DMS153 treated with DMSO at 0.1 percent for 48 hours (cell line): ENCODE measurements around the gene WDR72.

Experiments
- DNase-seq: peaks from one replicate; lab custom pipeline; 2025; ENCODE audit not compliant: unreplicated experiment; lab: John Stamatoyannopoulos, UW

Gene WDR72

DNA sequence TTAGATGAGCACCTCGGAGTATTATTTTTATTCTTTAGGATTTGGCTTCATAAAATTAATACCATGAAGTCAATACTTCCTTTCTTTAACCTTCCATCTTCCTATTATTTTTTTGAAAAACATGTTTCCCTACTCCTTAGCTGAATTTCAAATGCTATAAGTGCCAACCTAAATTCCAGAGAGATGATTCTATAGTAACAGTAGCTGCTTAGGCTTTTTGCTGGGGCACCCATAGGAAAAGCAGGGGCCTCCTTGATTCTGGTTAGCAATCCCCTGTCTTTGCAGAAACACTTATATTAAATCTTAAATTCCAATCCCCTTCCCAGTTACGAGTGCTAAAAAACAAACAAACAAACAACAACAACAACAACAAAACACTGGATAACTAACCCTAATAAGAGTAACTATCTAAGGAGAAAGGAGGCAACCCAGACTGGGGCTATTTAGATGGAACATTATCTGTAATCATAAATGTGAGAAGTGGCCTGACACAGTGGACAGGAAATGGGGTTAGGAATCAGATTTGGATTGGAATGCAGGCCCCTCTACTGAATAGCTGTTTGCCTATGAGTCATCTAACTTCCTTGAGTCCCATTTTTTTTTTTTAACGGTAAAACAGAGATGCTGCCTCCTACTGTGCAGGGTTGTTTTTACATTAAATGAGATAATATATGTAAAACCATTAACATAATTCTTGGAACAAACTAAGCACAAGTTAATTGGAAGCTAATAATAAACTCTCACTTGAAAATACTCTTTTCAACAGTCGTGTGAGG, 148.1 kb downstream of the WDR72 start:
- no peak for DNase-seq

- DNase-seq = no peak
These were observed 168.4 kb downstream of the WDR72 start for GRCh38 chr15:53591041-53591440.

DNA sequence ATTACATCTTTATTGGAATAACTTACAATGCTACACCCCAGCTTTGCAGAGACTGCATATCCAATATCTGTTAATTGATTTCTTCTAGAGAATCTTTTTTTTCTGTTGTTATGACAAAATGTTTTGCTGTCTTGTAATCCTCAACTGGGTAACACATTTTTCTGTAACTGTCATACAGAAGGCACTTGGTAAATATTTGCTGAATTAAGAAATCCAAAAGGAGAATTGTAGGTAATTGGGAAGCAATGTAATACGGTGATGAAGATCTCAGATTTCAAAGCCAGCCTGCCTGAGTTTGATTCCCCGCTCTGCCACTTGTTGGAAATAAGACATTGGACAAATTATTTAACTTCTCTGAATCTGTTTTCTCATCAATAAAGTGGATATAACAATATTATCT, 169.1 kb downstream of the WDR72 start:
- no peak for DNase-seq

GRCh38 chr15:53589520-53590057, 169.9 kb downstream of the WDR72 start:
- DNase-seq = no peak

DNA sequence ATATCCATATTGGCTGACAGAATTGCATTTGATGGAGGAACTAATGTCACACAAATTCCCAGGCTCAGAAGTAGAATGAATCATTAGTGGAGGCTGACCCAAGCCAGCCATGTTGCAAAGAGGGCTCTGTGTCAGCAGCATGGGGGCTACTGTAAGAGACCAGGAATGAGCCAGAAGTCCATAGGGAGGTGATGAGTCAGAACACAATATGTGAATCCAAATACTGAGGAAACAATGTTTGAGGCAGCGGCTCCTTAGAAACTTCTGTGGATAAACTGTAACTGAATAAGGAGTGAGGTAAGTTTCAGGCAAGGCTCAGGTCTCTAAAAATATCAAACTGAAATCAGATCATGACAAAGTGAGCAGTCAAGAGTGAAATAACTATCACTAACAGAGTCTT, 170.7 kb downstream of the WDR72 start:
- DNase-seq = no peak

- no peak for DNase-seq
These were observed 172.7 kb downstream of the WDR72 start for GRCh38 chr15:53586799-53587198.

DNA sequence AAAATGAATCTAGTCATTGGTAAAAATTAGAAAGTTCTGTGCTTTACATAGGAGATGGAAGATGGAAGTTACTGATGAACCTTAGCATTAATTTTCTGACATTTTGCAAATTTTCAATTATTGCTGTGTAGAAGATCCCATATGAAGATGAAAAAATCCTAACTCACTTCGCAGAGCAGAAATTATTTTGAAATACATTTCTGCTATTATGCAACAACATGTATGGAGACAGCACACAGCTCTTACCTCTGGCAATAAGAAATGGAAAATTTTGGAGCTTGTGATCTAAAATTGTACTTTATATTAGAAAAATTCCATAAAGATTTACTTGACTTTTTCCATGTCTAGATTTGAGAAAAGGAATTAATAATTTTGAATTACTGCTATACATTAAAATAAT, 177.9 kb downstream of the WDR72 start:
- DNase-seq = no peak

GRCh38 chr15:53580366-53580765, 179.1 kb downstream of the WDR72 start:
- no peak for DNase-seq

DNA sequence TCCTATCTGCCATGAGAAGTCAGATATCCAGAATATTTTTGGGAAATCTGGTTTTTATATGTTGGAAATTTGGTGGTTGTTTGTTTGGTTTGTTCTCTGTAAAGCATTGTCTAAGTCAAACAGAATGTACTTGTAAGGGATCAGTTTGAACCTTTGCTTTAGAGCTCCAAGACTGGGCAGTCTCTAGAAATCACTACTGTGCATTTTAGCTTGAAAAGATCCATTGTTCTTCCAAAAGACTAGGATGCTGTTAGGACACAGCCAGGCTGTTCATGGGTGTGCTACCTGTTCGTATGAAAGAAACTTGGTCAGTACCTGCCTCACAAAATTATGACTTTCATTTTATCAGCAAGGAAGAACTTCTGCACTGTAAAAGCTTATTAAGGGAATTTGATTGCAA, 182.6 kb downstream of the WDR72 start:
- no peak for DNase-seq

GRCh38 chr15:53573091-53573490, 186.4 kb downstream of the WDR72 start:
- no peak for DNase-seq

DNA sequence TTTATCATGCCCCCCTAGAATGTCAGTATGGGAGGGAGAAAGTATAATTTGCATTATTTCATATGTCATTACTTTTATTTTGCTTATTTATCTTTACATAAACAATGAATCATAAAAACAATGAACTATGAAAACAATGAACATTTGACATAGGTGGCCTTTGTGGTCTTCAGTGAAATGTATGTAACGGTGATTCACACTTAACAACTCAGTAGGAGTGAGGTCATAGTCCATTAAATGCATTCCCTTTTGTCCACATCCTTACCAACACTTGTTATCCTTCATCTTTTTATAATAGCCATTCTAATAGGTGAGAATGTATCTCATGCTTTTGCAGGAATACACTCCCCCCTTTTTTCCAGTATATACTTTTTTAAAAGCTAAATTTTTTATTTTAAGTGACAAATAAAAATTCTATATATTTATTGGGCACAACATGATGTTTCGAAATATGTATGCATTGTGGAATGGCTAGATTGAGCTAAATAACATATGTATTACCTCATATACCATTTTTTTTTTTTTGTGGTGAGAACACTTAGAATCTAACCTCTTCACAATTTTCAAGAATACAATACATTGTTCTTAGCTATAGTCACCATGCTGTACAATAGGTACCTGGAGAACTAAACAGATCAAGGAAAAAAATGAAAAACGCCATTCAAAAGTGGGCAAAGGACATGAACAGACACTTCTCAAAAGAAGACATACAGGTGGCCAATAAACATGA, 189.5 kb downstream of the WDR72 start:
- DNase-seq = no peak

GRCh38 chr15:53566912-53567311, 192.6 kb downstream of the WDR72 start:
- no peak for DNase-seq

DNA sequence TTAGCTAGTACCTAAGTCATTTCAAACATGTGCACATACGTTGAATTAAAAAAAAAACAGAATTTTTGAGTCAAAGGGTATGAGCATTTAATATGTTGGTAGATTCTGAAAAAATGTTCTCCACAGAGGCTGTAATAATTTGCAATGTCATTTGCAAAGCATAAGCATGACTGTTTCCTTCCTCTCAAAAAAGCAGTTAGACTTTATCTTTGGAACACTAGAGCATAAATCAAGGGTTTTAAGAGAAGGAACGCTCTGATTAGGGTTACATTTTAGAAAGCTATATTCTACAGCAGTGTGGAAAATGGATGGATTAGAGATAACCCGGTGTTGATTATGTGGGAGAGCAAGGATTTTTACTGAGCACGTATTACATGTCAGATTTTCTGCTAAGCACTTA, 193.7 kb downstream of the WDR72 start:
- no peak for DNase-seq

GRCh38 chr15:53564647-53565046, 194.8 kb downstream of the WDR72 start:
- DNase-seq = no peak

- DNase-seq = no peak
These were observed 195.8 kb downstream of the WDR72 start for GRCh38 chr15:53563627-53564026.

DNA sequence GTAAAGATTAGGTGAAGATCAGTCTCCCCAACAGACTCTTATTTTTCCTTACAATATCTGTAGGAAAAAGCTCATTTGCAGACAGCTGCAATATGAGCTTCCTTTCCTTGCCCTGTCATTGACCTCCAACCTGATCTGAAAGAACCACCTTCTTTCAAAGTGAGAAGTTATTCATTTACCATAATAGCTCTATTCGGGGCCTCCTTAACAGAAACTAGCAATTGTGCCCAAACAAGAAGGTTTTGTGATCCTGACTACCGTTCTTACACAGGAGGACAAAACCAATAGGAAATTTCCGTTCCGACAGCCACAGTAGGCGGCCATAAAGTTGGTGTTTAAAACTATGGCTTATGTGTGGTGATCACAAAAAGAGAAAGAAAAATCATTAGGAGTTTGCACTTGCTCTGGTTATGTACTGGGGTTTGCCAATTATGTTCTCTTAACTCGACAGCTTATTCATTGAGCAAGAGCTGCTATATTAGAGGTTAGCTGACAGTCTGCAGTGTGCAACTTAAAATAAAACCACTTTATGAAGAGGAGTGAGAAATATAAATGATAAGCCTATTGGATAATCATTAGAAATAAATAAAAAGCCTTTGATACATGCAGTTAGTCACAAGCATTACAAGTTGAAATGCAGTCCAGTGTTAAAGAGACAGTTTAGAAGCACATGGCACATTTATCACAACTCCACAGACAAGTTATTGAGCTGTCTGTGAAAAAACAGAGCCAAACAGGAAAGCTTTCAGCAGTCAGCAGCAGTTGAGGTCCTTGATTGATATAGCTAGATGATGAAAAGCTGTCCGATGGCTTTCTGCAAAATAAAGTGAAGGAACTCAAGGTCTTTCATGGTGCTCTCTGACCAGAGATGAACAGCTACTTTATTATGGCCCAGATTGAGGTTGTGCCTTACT, 199.8 kb downstream of the WDR72 start:
- no peak for DNase-seq

- DNase-seq = no peak
These were observed 201.1 kb downstream of the WDR72 start for GRCh38 chr15:53558384-53558783.

DNA sequence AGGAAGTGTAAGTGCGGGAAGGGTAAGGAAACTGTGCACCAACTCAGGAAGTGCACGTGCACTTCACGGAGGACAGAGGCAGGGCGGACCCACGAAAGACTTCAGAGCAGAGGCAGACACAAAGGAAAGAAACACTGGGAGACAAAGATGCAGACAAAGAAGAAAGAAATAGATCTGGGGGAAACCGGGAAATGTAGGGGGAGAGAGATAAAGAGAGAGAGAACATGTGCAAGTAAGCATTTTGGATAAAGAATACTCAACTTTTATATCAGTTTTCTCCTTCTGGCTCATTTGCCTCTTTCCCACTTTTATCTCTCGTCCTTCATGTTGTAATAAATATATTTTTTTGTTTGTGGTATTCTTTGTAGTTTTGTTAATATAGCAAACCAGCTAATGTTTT, 204.2 kb downstream of the WDR72 start:
- DNase-seq = no peak

DNA sequence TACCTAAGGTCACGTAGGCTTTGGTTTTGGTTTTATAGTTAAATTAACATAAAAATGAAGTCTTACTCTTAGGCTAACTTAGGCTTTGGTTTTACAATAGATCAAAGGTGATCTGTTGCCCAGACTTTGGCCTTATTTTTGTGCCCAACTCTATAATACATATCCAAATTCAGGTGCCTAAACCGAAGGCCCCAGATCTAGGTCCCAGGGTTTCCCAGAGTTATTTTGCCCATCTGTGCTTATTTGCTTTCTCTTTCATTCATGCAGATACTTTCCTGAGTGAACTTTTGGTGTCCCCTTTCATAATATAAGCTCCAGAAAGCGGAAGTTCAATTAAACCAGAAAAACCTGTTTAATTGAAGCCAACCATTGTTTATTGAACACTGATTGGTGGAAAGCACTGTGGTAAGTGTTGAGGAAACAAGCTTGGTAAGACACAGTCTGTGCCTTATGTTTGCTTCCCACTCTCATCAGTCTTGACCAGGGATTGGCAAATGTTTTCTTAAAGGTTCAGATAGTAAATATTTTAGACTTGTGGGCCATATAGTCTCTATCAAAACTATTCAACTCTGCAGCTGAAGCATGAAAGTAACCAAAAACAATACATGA, 209.7 kb downstream of the WDR72 start:
- DNase-seq = no peak

GRCh38 chr15:53548236-53548635, 211.2 kb downstream of the WDR72 start:
- DNase-seq = no peak
